HCT116 (cell line): ENCODE data around the gene C4orf50. TPM values are rescaled to one million over a fixed set of nuclear protein-coding genes. Genes with fewer than 3 reads are reported as not detected.

Experiments
- ATAC-seq: fragments of 200-7000 bp; cut with Tn5 transposase; 2 replicates; pipeline ENCODE4 v1.9.1; 2020; ENCODE audit warnings: mild to moderate bottlenecking, moderate library complexity
- BruUV-seq: library from RNA; stranded (reverse); fragments of 400-500 nt; replicated peaks from 2 replicates; lab custom pipeline; 2021; lab: Mats Ljungman, UMichigan
- CTCF ChIA-PET: fragments of 300-600 bp; sonication (Branson Sonifier 250); formaldehyde crosslinking; loops from one replicate; lab custom pipeline; 2021; ENCODE audit warnings: antibody characterized with exemption; lab: Charles Lee
- POLR2A ChIA-PET: fragments of 300-600, 350-600 bp; sonication (Branson Sonifier 250); formaldehyde crosslinking; loops from one replicate; lab custom pipeline; 2021; ENCODE audit warnings: antibody characterized with exemption; lab: Charles Lee
- RAD21 ChIA-PET, 2 experiments: fragments of 300-600 bp; sonication (Branson Sonifier 250); formaldehyde crosslinking; loops; one replicate each; lab custom pipeline; 2023; ENCODE audit warnings: low total read pairs in 2 of 2; ENCODE audit not compliant: uncharacterized antibody in 2 of 2, unreplicated experiment in 2 of 2, low non-redundant PET in 1 of 2; lab: Charles Lee
- DNase-seq: peaks from one replicate; pipeline ENCODE4 v3.0.0-alpha.2; 2010; ENCODE audit warnings: low read depth, low spot score
- H2AFZ ChIP-seq: fragments of 200-600 bp; shearing (Covaris generic), sonication (generic); 2 replicates; pipeline ENCODE4 v1.6.1; 2017; ENCODE audit warnings: low read depth, mixed run types, mixed read lengths, antibody characterized with exemption, low read length; ENCODE audit not compliant: poor library complexity, severe bottlenecking
- H3K27ac ChIP-seq: 2 replicates; pipeline ENCODE4 v1.5.1; 2012; ENCODE audit warnings: low read depth, low read length
- H3K27me3 ChIP-seq: fragments of 200-600 bp; sonication (generic); 2 replicates; pipeline ENCODE4 v1.6.1; 2016; ENCODE audit warnings: mixed run types, low read length, mixed read lengths; ENCODE audit not compliant: insufficient read depth
- H3K36me3 ChIP-seq, 2 experiments: fragments of 200-500 bp in 1 of 2; fragments of 200-600 bp in 1 of 2; sonication (Bioruptor generic) in 1 of 2; sonication (generic) in 1 of 2; 2 replicates each; pipeline versions ENCODE4 v1.5.1 to v1.6.1; 2014 to 2016; ENCODE audit warnings: low read length in 2 of 2, inconsistent platforms in 1 of 2, mixed read lengths in 1 of 2, mixed run types in 1 of 2; ENCODE audit not compliant: insufficient read depth in 2 of 2, control insufficient read depth in 1 of 2
- H3K4me1 ChIP-seq, 2 experiments: fragments of 200-600 bp in 1 of 2; sonication (generic) in 1 of 2; 2 replicates each; pipeline versions ENCODE4 v1.5.1 to v1.6.1; 2012 to 2017; ENCODE audit warnings: low read length in 2 of 2, inconsistent platforms in 1 of 2, mild to moderate bottlenecking in 1 of 2, mixed read lengths in 1 of 2, mixed run types in 1 of 2, moderate library complexity in 1 of 2; ENCODE audit not compliant: insufficient read depth in 2 of 2, control insufficient read depth in 1 of 2
- H3K4me2 ChIP-seq: fragments of 200-600 bp; sonication (generic); 2 replicates; pipeline ENCODE4 v1.6.1; 2017; ENCODE audit warnings: mixed run types, low read length, mixed read lengths
- H3K4me3 ChIP-seq, 2 experiments: fragments of 200-600 bp in 1 of 2; sonication (generic) in 1 of 2; replicated peaks in 1 of 2; 2 replicates each; pipeline ENCODE4 v1.5.1; 2011 to 2016; ENCODE audit warnings: low read length in 2 of 2, control low read depth in 1 of 2, low read depth in 1 of 2, mild to moderate bottlenecking in 1 of 2, mixed read lengths in 1 of 2, mixed run types in 1 of 2
- H3K79me2 ChIP-seq: fragments of 200-600 bp; sonication (generic); 2 replicates; pipeline ENCODE4 v1.6.1; 2017; ENCODE audit warnings: mild to moderate bottlenecking, mixed run types, low read length, moderate library complexity, mixed read lengths; ENCODE audit not compliant: insufficient read depth
- H3K9ac ChIP-seq: fragments of 200-600 bp; sonication (generic); 2 replicates; pipeline ENCODE4 v1.6.1; 2016; ENCODE audit warnings: low read length, mixed read lengths
- H3K9me2 ChIP-seq: fragments of 200-600 bp; sonication (generic), shearing (Covaris generic); 2 replicates; pipeline ENCODE4 v1.6.1; 2017; ENCODE audit warnings: mixed run types, mild to moderate bottlenecking, moderate library complexity; ENCODE audit not compliant: insufficient read depth
- H3K9me3 ChIP-seq, 2 experiments: fragments of 200-500 bp in 1 of 2; fragments of 200-600 bp in 1 of 2; sonication (Bioruptor generic) in 1 of 2; sonication (generic) in 1 of 2; 2 replicates each; pipeline ENCODE4 v1.6.1; 2014 to 2017; ENCODE audit warnings: low read length in 2 of 2, mixed read lengths in 2 of 2, inconsistent platforms in 1 of 2, low read depth in 1 of 2, mild to moderate bottlenecking in 1 of 2, mixed run types in 1 of 2, moderate library complexity in 1 of 2; ENCODE audit not compliant: control insufficient read depth in 1 of 2, insufficient read depth in 1 of 2
- H4K20me1 ChIP-seq: fragments of 200-600 bp; sonication (generic), shearing (Covaris generic); 2 replicates; pipeline ENCODE4 v1.6.1; 2017; ENCODE audit warnings: mixed run types, mild to moderate bottlenecking, moderate library complexity; ENCODE audit not compliant: insufficient read depth
- CEBPB ChIP-seq: IDR thresholded peaks from 2 replicates; pipeline ENCODE4 v1.6.1; 2012; ENCODE audit warnings: low read depth
- EGR1 ChIP-seq: IDR thresholded peaks from 2 replicates; pipeline ENCODE4 v1.6.1; 2012; ENCODE audit warnings: low read depth
- EZH2 ChIP-seq: fragments of 200-600 bp; sonication (generic); IDR thresholded peaks from 2 replicates; pipeline ENCODE4 v1.6.1; 2017; ENCODE audit warnings: antibody characterized with exemption, mixed run types
- EZH2phosphoT487 ChIP-seq: fragments of 200-600 bp; IDR thresholded peaks from 2 replicates; pipeline ENCODE4 v1.6.1; 2018; ENCODE audit warnings: antibody characterized with exemption, borderline replicate concordance
- JUND ChIP-seq: IDR thresholded peaks from 2 replicates; pipeline ENCODE4 v1.6.1; 2012
- MAX ChIP-seq: IDR thresholded peaks from 2 replicates; pipeline ENCODE4 v1.6.1; 2012
- POLR2AphosphoS5 ChIP-seq: IDR thresholded peaks from 2 replicates; pipeline ENCODE4 v1.6.1; 2011; ENCODE audit warnings: mild to moderate bottlenecking, low read depth, low read length, moderate library complexity
- RAD21 ChIP-seq: IDR thresholded peaks from 2 replicates; pipeline ENCODE4 v1.6.1; 2012; ENCODE audit warnings: low read depth, mild to moderate bottlenecking
- SP1 ChIP-seq: IDR thresholded peaks from 2 replicates; pipeline ENCODE4 v1.6.1; 2012; ENCODE audit warnings: low read depth
- TCF7L2 ChIP-seq: IDR thresholded peaks from 2 replicates; pipeline ENCODE4 v1.7.0; 2011; ENCODE audit warnings: borderline replicate concordance, inconsistent platforms; ENCODE audit not compliant: insufficient read depth, insufficient read length; ENCODE audit errors: extremely low read depth
- ZNF274 ChIP-seq: fragments of 200-500 bp; sonication (Bioruptor generic); IDR thresholded peaks from 2 replicates; pipeline ENCODE4 v1.6.1; 2014; ENCODE audit warnings: mild to moderate bottlenecking, low read depth, low read length, inconsistent platforms
- intact Hi-C: fragments of 100-400 bp; cut with micrococcal nuclease; formaldehyde crosslinking; loops from 2 replicates; pipeline ENCODE4 v1.10.0; 2022
- total RNA-seq: library from RNA; stranded (reverse); gene quantifications from one replicate; pipeline ENCODE4 v1.2.1, GENCODE V29; 2021; ENCODE audit not compliant: unreplicated experiment

The C4orf50 gene
- total RNA-seq, 1 experiment from 2014 or later: not detected

GRCh38 chr4:6055436-6055835 is 37.2 kb upstream of the C4orf50 start (continued):
- no peak for TF ChIP-seq RAD21

GRCh38 chr4:6055030-6055429 is 36.8 kb upstream of the C4orf50 start:
- DNase-seq (no peak), ATAC-seq (no peak)
- Histone ChIP-seq H3K9me3 (peaks cover 15 to 29% of the 10 kb centered on the region in 2 experiments; a peak in 2 of 4 replicates), H2AFZ (no peak overlapping the region), H3K4me3 (no peak overlapping the region), H3K9me2 (no peaks in the 10 kb centered on the region), H3K79me2 (no peaks in the 10 kb centered on the region), H3K9ac (no peak overlapping the region), H3K36me3 (no peaks in the 10 kb centered on the region), H3K27me3 (peaks cover 13% of the 10 kb centered on the region; the same call in 1 of the 2 replicates), H3K27ac (no peak overlapping the region), H3K4me2 (no peak overlapping the region), H3K4me1 (peaks cover 0 to 5% of the 10 kb centered on the region in 2 experiments; a peak in 2 of 4 replicates), H4K20me1 (no peaks in the 10 kb centered on the region)
- CTCF ChIA-PET: no interaction called here
- intact Hi-C loops: no loop called here
- no TSS peak for BruUV-seq
- RAD21 ChIA-PET: no interaction called here
- TF ChIP-seq POLR2AphosphoS5: no peak
- TF ChIP-seq TCF7L2: no peak
- TF ChIP-seq EGR1: no peak
- TF ChIP-seq EZH2: no peak
- TF ChIP-seq ZNF274: no peak
- no peak for TF ChIP-seq EZH2phosphoT487
- no peak for TF ChIP-seq MAX
- TF ChIP-seq JUND: no peak
- TF ChIP-seq CEBPB: no peak
- no peak for TF ChIP-seq SP1
- POLR2A ChIA-PET: no interaction called here
